IPS-11a (cell line): ENCODE data around the gene TBC1D8.

ENCODE experiments used
- H3K4me3 ChIP-seq: one replicate; pipeline ENCODE4 v1.5.1; 2013; ENCODE audit warnings: low read depth, low read length, control low read depth

Gene TBC1D8

GRCh38 chr2:101139495-101139894 is 11.7 kb downstream of the TBC1D8 start:
- no peak overlapping the region for H3K4me3 ChIP-seq

GRCh38 chr2:101135412-101136296 is 15.5 kb downstream of the TBC1D8 start:
- no peak overlapping the region for H3K4me3 ChIP-seq

- H3K4me3 ChIP-seq, result no peak overlapping the region
Observed at GRCh38 chr2:101133492-101134100, 17.6 kb downstream of the TBC1D8 start.

- H3K4me3 ChIP-seq, result no peak overlapping the region
Observed at GRCh38 chr2:101132202-101132601, 19.0 kb downstream of the TBC1D8 start.

- no peak overlapping the region for H3K4me3 ChIP-seq
Observed at GRCh38 chr2:101130081-101130480, 21.1 kb downstream of the TBC1D8 start.

- no peak overlapping the region for H3K4me3 ChIP-seq
Observed at GRCh38 chr2:101127319-101128056, 23.7 kb downstream of the TBC1D8 start.

- no peak overlapping the region for H3K4me3 ChIP-seq
Observed at GRCh38 chr2:101125808-101126207, 25.4 kb downstream of the TBC1D8 start.

- H3K4me3 ChIP-seq, result no peak overlapping the region
Observed at GRCh38 chr2:101125374-101125773, 25.8 kb downstream of the TBC1D8 start.

GRCh38 chr2:101124643-101125366 is 26.4 kb downstream of the TBC1D8 start:
- H3K4me3 ChIP-seq, result no peak overlapping the region

- no peak overlapping the region for H3K4me3 ChIP-seq
Observed at GRCh38 chr2:101123795-101124471, 27.2 kb downstream of the TBC1D8 start.

- no peak overlapping the region for H3K4me3 ChIP-seq
Observed at GRCh38 chr2:101121174-101121573, 30.0 kb downstream of the TBC1D8 start.

- H3K4me3 ChIP-seq, result no peak overlapping the region
Observed at GRCh38 chr2:101120124-101120996, 30.8 kb downstream of the TBC1D8 start.

- H3K4me3 ChIP-seq, result no peak overlapping the region
Observed at GRCh38 chr2:101119431-101119830, 31.8 kb downstream of the TBC1D8 start.

- H3K4me3 ChIP-seq, result no peak overlapping the region
Observed at GRCh38 chr2:101116841-101117552, 34.2 kb downstream of the TBC1D8 start.

- no peak overlapping the region for H3K4me3 ChIP-seq
Observed at GRCh38 chr2:101116348-101116747, 34.8 kb downstream of the TBC1D8 start.

GRCh38 chr2:101115664-101116063 is 35.5 kb downstream of the TBC1D8 start:
- H3K4me3 ChIP-seq, result no peak overlapping the region

- no peak overlapping the region for H3K4me3 ChIP-seq
Observed at GRCh38 chr2:101114815-101115214, 36.4 kb downstream of the TBC1D8 start.

- H3K4me3 ChIP-seq, result no peak overlapping the region
Observed at GRCh38 chr2:101114268-101114783, 36.9 kb downstream of the TBC1D8 start.
